Type B pancreatic cell (in vitro differentiated cells): ENCODE data around the gene LPIN1. TPM values are rescaled to one million over a fixed set of nuclear protein-coding genes. Genes with fewer than 3 reads are reported as not detected.

Experiments
- DNase-seq: peaks from one replicate; pipeline ENCODE4 v3.0.0; 2021; ENCODE audit warnings: mixed read lengths; ENCODE audit not compliant: unreplicated experiment; ENCODE audit errors: extremely low spot score
- H3K27ac Mint-ChIP-seq: 2 replicates; pipeline ENCODE4 v1.8.0; 2021; ENCODE audit warnings: mild to moderate bottlenecking, mixed read lengths
- H3K27me3 Mint-ChIP-seq: 2 replicates; pipeline ENCODE4 v1.8.0; 2021; ENCODE audit warnings: mixed read lengths
- H3K36me3 Mint-ChIP-seq: 2 replicates; pipeline ENCODE4 v1.8.0; 2021; ENCODE audit warnings: mixed read lengths
- H3K4me1 Mint-ChIP-seq: one replicate; pipeline ENCODE4 v1.8.0; 2021; ENCODE audit warnings: mixed read lengths; ENCODE audit not compliant: unreplicated experiment
- H3K4me3 Mint-ChIP-seq: 2 replicates; pipeline ENCODE4 v1.8.0; 2021; ENCODE audit warnings: mild to moderate bottlenecking, mixed read lengths
- H3K9me3 Mint-ChIP-seq: 2 replicates; pipeline ENCODE4 v1.8.0; 2021; ENCODE audit warnings: mixed read lengths
- CTCF ChIP-seq: fragments of 200-600 bp; sonication (generic); conservative IDR thresholded peaks from 2 replicates; pipeline ENCODE4 v1.5.0; 2021; ENCODE audit warnings: antibody characterized with exemption, mild to moderate bottlenecking
- total RNA-seq: library from RNA; stranded (reverse); gene quantifications from 2 replicates; pipeline ENCODE4 v1.2.1, GENCODE V29; 2021; ENCODE audit warnings: low replicate concordance

LPIN1 gene
- total RNA-seq, 1 donor from 2014 or later, result 26.8 TPM

GRCh38 chr2:11864724-11865123 lies 118.3 kb downstream of the LPIN1 start:
- Mint-ChIP-seq H3K27me3 (no peaks in the 10 kb centered on the region), H3K36me3 (peaks cover 3% of the 10 kb centered on the region), H3K4me1 (peaks cover 23% of the 10 kb centered on the region), H3K4me3 (no peak overlapping the region), H3K9me3 (no peaks in the 10 kb centered on the region), H3K27ac (no peak overlapping the region)
- no peak for DNase-seq
- no peak for TF ChIP-seq CTCF

DNA sequence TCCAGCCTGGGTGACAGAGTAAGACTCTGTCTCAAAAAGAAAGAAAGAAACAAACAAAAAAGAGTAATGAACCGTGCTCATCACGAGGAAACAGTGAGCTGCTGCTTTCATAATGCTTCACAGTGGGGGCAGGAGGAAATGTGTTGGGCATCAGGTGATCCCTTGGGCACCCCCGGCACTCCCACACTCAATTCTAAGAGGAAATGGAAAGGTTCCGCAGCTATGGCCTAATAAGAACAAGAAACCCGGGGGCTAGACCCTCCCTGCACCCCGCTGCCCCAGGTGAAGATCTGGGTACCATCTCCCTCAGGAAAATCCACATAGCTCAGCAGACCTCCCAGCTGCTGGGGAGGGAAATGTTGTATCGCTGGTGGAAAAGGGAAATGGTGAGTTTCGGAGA lies 118.9 kb downstream of the LPIN1 start:
- H3K27ac Mint-ChIP-seq, result no peak overlapping the region
- DNase-seq, result no peak
- no peak for TF ChIP-seq CTCF
- H3K36me3 Mint-ChIP-seq, result peaks cover 3% of the 10 kb centered on the region
- H3K27me3 Mint-ChIP-seq, result no peaks in the 10 kb centered on the region
- H3K4me3 Mint-ChIP-seq, result no peak overlapping the region
- peaks cover 23% of the 10 kb centered on the region for H3K4me1 Mint-ChIP-seq
- H3K9me3 Mint-ChIP-seq, result no peaks in the 10 kb centered on the region

GRCh38 chr2:11865805-11866204 lies 119.4 kb downstream of the LPIN1 start:
- DNase-seq, result no peak
- TF ChIP-seq CTCF, result no peak
- Mint-ChIP-seq H3K4me1 (peaks cover 23% of the 10 kb centered on the region), H3K4me3 (no peak overlapping the region), H3K36me3 (peaks cover 3% of the 10 kb centered on the region), H3K27ac (no peak overlapping the region), H3K9me3 (no peaks in the 10 kb centered on the region), H3K27me3 (no peaks in the 10 kb centered on the region)

DNA sequence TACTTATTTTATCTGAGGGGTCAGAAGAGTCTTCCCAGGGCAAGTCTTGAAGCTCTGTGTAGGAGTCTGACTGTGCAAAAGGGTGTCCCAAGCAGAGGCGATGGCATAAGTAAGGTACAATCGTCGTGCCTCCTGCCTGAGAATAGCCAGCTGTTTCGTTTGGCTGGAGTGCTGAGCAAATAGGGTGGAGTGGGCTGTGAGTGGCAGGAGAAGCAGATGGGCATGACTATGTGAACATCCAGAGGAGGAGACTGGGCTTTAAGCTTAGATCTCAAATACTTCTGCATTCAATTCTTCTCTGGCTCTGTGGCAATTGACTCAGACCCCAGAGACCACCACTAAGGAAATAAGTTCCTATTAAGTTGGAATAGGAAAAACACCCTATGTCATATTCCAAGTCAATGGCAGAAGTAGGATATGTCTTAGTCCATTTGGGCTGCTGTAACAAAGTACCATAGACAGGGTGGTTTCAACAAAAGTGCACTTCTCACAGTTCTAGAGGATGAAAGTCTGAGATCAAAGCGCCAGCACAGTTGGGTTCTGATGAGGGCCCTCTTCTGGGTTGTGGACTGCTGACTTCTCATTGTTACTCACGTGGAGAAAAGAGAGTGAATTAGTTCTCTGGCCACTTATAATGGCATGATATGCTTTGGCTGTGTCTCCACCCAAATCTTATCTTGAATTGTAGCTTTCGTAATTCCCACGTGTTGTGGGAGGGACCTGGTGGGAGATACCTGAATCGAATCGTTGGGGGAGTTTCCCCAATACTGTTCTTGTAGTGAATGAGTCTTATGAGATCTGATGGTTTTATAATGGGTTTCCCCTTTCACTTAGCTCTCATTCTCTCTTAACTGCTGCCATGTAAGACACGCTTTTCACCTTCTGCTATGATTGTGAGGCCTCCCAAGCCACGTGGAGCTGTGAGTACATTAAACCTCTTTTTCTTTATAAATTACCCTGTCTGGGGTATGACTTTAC lies 120.2 kb downstream of the LPIN1 start:
- no peak for TF ChIP-seq CTCF
- H3K27me3 Mint-ChIP-seq, result no peaks in the 10 kb centered on the region
- H3K4me1 Mint-ChIP-seq, result peaks cover 23% of the 10 kb centered on the region
- H3K36me3 Mint-ChIP-seq, result peaks cover 3% of the 10 kb centered on the region
- H3K4me3 Mint-ChIP-seq, result no peak overlapping the region
- DNase-seq, result no peak
- no peak overlapping the region for H3K27ac Mint-ChIP-seq
- no peaks in the 10 kb centered on the region for H3K9me3 Mint-ChIP-seq

GRCh38 chr2:11867926-11868325 lies 121.5 kb downstream of the LPIN1 start:
- H3K27me3 Mint-ChIP-seq, result no peaks in the 10 kb centered on the region
- no peak overlapping the region for H3K4me3 Mint-ChIP-seq
- DNase-seq, result no peak
- no peak for TF ChIP-seq CTCF
- no peaks in the 10 kb centered on the region for H3K9me3 Mint-ChIP-seq
- peaks cover 30% of the 10 kb centered on the region for H3K4me1 Mint-ChIP-seq
- peaks cover 3% of the 10 kb centered on the region for H3K36me3 Mint-ChIP-seq
- no peak overlapping the region for H3K27ac Mint-ChIP-seq
